Activated naive CD4-positive, alpha-beta T cell treated with anti-CD3 and anti-CD28 coated beads, Interleukin-2, amount 50 U/mL, for 16 hours (primary cell): ENCODE measurements around the gene AKR7A3.
"Not testable (repeated sequence)": the region's sequence is repeated elsewhere in the genome, so short reads cannot be mapped to it uniquely, and the experiment has no call there.

ENCODE experiments used
- DNase-seq: peaks from one replicate; pipeline ENCODE4 v3.0.0-alpha.2; 2020

AKR7A3 gene

GRCh38 chr1:19317126-19317910 lies 28.7 kb upstream of the AKR7A3 start:
- DNase-seq: no peak

GRCh38 chr1:19315378-19316198 lies 27.0 kb upstream of the AKR7A3 start:
- no peak for DNase-seq

GRCh38 chr1:19313961-19314882 lies 25.7 kb upstream of the AKR7A3 start:
- no peak for DNase-seq

GRCh38 chr1:19313636-19313959 lies 25.0 kb upstream of the AKR7A3 start:
- no peak for DNase-seq

GRCh38 chr1:19312782-19313635 lies 24.4 kb upstream of the AKR7A3 start:
- DNase-seq: peak; percentile 24

GRCh38 chr1:19311931-19312781 lies 23.6 kb upstream of the AKR7A3 start, which contains the start of the genes AKR7A2 and SLC66A1:
Gene AKR7A2 (minus strand): TSS chr1:19312144. CDS start chr1:19312124, 20 bp downstream.
Gene SLC66A1 (plus strand): TSS chr1:19312326. CDS start chr1:19317678, 5,352 bp downstream.
- peak; percentile 89 for DNase-seq

- no peak for DNase-seq
These were observed 22.9 kb upstream of the AKR7A3 start for GRCh38 chr1:19311503-19311930.

GRCh38 chr1:19310720-19311502 lies 22.3 kb upstream of the AKR7A3 start:
- no peak for DNase-seq

GRCh38 chr1:19310061-19310460 lies 21.5 kb upstream of the AKR7A3 start:
- no peak for DNase-seq

- no peak for DNase-seq
These were observed 20.7 kb upstream of the AKR7A3 start for GRCh38 chr1:19309123-19309813.

- no peak for DNase-seq
These were observed 19.9 kb upstream of the AKR7A3 start for GRCh38 chr1:19308509-19308907.

- DNase-seq: no peak
These were observed 19.4 kb upstream of the AKR7A3 start for GRCh38 chr1:19307794-19308508.

- no peak for DNase-seq
These were observed 18.4 kb upstream of the AKR7A3 start for GRCh38 chr1:19306941-19307340.

- no peak for DNase-seq
These were observed 17.3 kb upstream of the AKR7A3 start for GRCh38 chr1:19305880-19306279.

GRCh38 chr1:19304081-19304480 lies 15.5 kb upstream of the AKR7A3 start:
- not testable (repeated sequence) for DNase-seq

- no peak for DNase-seq
These were observed 11.6 kb upstream of the AKR7A3 start for GRCh38 chr1:19300211-19300610.

GRCh38 chr1:19294638-19295037 lies 6.1 kb upstream of the AKR7A3 start:
- DNase-seq: no peak

- no peak for DNase-seq
These were observed 674 bp upstream of the AKR7A3 start for GRCh38 chr1:19289244-19289643.
